IPS-18c (cell line): ENCODE measurements around the gene ZNF362.
"Not testable (repeated sequence)": the region's sequence is repeated elsewhere in the genome, so short reads cannot be mapped to it uniquely, and the experiment has no call there.

Experiments
- H3K4me3 ChIP-seq: 2 replicates; pipeline ENCODE4 v1.7.0; 2013; ENCODE audit warnings: low read depth, mild to moderate bottlenecking, low read length, moderate library complexity; ENCODE audit not compliant: insufficient read depth
- H3K9me3 ChIP-seq: one replicate; pipeline ENCODE4 v1.6.1; 2013; ENCODE audit warnings: mild to moderate bottlenecking, low read length, moderate library complexity; ENCODE audit not compliant: control insufficient read depth, insufficient read depth

Gene ZNF362

DNA sequence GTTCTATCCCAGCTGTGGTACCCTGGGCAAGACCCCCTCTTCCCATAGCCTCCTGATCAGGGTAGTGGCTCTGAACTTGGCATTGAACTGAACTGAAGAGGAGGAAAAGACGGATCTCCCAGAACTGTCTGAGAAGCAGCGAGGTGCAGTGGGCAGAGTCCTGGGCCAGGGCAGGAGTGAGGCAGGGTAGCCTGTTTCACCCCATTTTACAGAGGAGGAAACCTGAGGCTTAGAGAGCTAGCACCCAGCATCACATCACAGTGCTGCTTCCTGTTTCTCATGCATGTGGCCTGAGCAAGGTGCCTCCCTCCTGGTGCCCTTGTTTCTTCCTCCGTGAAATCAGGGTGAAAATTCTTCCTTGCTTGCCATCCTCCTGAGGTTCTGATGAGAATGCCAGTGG, 17.1 kb downstream of the ZNF362 start:
- Histone ChIP-seq H3K4me3 (no peak overlapping the region), H3K9me3 (no peaks in the 10 kb centered on the region)

DNA sequence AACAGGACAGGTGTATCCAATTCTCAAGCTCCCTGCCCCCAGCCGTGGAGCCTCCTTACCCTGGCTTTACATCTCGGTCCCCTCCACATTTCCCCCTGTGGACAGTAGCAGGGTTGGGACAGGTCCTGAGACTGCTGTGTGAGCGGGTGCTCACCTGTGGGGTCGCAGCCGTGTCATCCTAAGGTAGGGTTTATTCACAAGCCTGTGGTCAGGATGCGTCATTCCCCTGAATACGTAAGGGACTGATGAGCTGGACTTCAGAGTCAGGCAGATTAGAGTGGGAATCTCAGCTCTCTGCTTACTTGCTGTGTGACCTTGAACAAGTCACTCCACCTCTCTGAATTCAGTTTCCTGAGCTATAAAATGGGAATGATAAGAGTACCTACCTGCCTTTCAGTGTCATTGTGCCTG, 17.7 kb downstream of the ZNF362 start:
- no peak overlapping the region for H3K4me3 ChIP-seq
- H3K9me3 ChIP-seq, result no peaks in the 10 kb centered on the region

DNA sequence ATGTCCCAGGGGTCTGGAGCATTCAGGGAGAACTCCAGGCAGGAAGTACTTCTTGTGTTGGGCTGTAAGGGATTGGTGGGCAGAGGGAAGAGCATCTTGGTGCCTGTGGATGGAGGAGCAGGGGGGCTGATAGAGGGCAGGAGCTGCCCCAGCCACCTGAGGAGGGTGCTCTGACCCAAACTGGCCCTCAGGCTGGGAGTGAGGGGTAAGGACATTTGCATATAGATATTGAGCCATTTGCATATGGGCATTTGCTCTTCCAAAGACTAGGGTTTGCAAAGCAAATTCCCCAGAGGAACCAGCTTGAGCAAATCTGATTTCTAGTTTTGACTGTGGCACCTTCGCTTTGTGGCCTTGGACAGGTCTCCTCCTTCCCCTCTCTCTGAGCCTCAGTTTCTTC, 18.2 kb downstream of the ZNF362 start:
- H3K9me3 ChIP-seq, result no peaks in the 10 kb centered on the region
- no peak overlapping the region for H3K4me3 ChIP-seq

DNA sequence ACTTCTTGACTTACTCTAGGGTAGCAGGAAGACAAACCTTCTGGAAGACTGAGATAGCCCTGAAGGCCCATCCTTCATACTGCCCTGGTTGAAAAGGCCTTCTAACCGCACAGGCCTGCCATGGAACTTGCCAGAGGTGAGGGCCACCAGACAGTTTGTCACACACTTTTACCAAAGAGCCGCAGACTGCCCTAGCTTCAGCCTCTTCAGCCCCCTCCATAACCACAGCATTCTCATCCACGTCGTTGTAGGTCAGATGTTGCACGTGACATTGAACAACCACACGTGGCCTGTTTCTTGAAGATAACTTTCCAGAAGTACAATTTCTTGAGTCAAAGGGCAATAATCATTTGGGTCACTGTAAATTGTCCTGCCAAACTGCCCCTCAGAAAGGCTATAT, 18.9 kb downstream of the ZNF362 start:
- H3K4me3 ChIP-seq, result no peak overlapping the region

DNA sequence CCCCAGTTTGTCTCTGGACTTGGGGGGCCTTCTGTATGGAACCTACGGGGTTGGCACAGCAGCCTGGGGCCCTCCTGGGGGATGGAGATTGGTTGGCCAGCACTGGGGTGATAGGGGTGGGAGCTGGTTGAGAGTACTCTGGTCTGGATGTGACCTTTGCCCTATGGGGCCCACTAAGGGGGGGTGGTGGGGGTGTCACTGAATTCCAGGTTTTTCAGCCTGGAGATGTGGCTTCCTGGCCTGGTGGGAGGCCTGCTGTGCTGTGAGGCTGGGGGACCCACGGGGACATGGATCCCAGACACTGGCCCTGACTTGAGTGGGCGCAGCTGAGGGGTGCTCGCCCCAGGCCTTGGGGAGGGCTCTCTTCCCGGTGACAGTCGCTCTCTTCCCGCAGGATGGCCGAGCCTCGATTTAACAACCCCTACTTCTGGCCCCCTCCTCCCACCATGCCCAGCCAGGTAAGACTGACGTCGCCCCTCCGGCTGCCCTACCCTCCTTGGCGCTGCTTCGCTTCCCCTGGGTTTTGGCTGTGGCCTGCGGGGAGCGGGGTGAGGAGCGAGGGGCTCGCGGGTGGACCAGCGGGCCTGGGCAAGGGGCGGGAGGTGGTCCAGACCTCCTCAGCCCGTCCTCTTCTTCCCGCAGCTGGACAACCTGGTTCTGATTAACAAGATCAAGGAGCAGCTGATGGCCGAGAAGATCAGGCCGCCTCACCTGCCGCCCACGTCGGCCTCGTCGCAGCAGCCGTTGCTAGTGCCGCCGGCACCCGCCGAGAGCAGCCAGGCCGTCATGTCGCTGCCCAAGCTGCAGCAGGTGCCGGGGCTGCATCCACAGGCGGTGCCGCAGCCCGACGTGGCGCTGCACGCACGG, 19.6 kb downstream of the ZNF362 start:
- no peaks in the 10 kb centered on the region for H3K9me3 ChIP-seq

More for the DNA sequence above, 18.9 kb downstream of the ZNF362 start:
- no peaks in the 10 kb centered on the region for H3K9me3 ChIP-seq

DNA sequence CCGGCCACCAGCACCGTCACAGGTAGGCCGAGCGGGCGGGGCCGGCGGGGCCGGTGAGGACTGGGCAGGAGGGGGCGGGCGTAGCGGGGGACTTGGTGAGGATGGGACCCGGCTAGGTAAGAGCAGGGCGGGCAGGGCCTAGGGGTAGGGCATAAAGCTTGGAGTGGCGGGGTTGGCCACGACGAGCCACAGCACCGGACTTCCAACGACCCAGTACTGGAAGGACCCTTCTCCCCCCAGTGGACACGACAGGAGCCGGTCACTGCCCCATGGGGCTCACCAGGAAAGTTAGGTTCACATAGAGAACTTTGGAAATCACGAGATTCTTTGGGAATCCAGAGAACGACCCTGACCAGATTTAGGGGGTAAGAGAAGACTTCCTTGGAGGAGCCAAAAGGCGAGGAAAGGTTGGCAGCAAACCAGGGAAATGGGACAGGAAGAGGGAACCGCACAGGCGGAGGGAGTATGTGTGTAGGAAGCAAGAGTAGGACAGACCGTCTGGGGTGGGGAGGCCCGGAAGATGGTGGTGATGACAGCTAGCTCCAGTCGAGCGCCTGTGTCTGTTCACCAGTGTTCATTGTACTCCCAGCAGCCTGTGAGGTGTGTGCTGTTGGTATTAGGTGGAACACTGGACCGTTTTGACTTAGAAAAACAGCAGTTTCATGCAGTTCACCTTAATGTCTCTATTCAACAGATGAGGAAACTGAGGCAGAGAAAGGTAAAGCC, 20.4 kb downstream of the ZNF362 start:
- no peaks in the 10 kb centered on the region for H3K9me3 ChIP-seq
- no peak overlapping the region for H3K4me3 ChIP-seq

More for the DNA sequence above, 19.6 kb downstream of the ZNF362 start:
- H3K4me3 ChIP-seq, result no peak overlapping the region

DNA sequence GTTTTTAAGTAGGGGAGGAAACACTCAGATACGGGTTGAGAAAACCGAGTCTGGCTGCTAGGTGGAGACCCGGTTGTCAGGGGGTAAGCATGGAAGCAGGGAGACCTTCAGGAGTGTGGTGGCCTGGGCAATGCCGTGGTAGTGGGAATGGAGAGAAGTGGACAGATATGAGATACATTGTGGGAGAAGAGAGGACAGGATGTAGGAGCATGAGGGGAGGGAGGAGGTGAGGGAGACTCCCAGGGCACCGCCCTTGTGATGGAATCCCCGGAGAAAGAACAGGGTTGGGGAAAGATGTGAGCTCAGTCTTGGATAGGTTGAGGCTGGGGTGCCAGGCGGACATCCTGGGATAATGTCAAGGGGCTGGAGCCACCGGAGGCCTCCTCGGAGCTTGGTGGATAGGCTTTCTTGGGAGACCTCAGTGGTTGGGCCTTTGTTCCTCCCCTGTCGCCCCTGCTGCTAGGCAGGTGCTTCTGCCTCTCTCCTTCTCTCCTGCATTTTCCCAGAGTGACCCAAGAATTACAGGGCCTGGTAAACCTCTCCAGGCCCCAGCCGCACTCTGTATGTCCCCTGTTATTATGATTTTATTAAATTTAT, 21.3 kb downstream of the ZNF362 start:
- H3K9me3 ChIP-seq, result no peaks in the 10 kb centered on the region
- no peak overlapping the region for H3K4me3 ChIP-seq

DNA sequence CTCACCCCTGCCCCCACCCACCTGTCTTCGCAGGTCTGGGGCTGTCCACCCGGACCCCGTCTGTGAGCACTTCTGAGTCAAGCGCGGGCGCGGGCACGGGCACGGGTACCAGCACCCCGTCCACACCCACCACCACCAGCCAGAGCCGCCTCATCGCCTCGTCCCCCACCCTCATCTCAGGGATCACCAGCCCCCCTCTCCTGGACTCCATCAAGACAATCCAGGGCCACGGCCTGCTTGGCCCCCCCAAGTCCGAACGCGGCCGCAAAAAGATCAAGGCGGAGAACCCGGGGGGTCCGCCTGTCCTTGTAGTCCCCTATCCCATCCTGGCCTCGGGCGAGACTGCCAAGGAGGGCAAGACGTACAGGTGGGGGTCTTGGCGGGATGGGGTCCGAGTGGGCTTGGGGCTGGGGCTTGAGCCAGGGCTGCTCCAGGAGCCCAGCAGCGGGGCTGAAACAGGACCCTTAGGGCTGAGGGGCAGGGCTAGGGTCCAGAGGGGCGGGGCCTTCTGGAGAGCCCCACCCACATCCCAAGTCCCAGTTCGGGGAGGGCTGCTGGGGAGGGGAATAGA, 23.9 kb downstream of the ZNF362 start:
- Histone ChIP-seq H3K9me3 (no peaks in the 10 kb centered on the region), H3K4me3 (no peak overlapping the region)

DNA sequence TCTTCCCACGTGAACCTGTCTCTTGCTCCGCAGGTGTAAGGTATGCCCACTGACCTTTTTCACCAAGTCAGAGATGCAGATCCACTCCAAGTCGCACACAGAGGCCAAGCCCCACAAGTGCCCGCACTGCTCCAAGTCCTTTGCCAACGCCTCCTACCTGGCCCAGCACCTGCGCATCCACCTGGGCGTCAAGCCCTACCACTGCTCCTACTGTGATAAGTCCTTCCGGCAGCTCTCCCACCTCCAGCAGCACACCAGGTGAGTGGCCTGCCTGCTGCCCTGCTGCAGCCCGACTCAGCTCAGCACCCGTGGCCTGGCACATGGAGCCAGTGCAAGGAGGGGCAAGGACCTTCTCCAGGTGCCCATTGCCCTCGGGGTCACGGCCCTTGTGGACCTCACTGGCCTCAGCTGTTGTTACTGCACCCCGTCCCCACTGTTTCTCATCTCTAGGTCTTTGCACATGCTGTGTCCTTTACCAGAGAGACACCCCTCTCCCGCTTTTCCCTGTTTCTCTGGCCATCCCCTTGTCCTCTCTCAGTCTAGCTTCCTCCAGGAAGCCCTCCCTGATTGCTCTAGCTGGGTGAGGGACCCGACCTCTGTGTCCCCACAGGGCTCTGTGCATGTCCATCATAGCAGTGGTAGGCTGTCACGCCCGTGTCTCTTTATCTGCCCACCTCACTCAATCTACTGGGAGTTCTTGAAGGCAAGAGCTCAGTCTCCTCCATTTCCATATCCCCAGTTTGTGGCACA, 25.4 kb downstream of the ZNF362 start:
- no peak overlapping the region for H3K4me3 ChIP-seq
- H3K9me3 ChIP-seq, result no peaks in the 10 kb centered on the region

DNA sequence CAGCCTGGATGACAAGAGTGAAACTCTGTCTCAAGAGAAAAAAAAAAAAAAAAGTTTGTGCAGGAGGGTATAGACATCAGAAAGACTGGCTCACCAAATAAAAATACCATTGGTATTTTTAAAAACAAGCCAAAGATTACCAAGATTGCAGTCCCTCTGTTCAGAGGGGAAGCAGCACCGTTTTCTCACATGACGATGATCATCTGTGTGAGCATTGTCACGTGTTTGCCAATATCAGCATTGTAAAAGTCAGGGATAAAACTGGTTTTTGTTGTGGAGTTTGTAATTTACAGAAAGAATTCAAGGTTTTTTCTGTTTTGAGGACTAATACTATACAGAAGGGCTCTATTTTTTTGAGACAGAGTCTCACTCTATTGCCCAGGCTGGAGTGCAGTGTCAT, 26.5 kb downstream of the ZNF362 start:
- Histone ChIP-seq H3K9me3 (no peaks in the 10 kb centered on the region), H3K4me3 (no peak overlapping the region)

DNA sequence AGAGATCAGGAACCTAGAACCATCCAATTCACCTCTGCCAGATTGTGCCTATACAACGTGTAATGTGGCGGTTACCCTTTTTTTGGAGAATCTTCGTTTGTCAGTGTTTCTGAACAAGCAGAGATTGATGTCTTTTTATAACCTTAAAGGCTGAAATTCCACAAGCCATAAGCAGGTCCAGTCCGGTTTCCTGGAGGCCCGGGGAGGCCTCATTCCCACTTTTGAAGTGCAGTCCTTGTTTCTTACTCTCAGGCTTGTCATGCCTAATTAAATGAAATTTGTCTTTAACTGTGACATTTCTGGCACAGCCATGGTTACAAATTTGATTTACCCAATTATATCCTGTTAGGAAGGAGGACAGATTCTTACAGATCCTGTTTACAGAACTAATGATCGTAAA, 27.8 kb downstream of the ZNF362 start:
- Histone ChIP-seq H3K9me3 (no peaks in the 10 kb centered on the region), H3K4me3 (no peak overlapping the region)

DNA sequence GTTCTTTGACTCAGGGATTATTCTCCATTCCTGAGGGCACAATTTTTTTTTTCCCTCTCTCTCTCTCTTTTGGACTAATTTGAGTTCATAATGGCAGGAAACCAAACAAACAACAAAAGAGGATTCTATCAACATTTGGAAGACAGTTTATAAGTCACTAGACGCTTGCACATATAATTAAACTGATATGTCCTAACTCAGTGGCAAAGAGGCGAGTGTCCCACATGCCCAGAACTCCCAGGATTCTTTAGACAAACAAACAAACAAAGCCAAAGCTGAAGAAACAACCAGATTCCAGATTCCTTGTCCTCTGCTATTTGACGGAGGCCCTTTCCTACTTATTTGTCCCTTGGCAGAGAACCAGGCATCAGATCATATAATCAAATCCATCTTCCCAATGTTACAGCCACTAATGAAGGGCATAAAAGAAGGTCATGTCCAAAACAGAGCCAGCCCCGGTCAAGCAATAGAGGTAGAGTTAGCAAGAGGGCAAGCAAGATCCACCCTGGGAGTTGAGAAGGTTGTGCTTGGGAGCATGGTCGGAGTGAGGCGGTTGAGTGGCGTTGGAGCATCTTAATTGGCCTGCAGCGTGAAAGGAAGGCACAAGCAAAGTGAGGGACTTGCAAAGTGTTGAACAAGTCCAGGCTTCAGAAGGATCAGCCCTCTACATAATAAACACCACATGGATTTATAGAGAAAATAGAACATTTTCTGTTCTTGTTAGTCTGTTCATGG, 30.3 kb downstream of the ZNF362 start:
- Histone ChIP-seq H3K9me3 (no peaks in the 10 kb centered on the region), H3K4me3 (no peak overlapping the region)

DNA sequence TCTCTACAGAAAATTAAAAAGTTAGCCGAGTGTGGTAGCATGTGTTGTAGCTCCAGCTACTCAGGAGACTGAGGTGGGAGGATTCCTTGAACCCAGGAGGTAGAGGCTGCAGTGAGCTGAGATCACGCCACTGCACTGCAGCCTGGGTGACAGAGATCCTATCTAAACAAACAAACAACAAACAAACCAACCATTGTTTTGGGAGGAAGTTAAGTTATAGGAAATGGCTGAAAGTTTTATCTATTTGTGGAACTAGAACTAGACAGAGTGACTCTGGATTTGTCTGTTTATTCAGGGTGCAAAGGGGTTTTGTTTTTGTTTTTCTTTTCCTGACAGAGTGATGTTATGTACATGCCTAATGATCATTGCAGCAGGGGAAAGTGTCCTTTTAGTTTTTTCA, 31.0 kb downstream of the ZNF362 start:
- Histone ChIP-seq H3K9me3 (no peaks in the 10 kb centered on the region), H3K4me3 (no peak overlapping the region)

DNA sequence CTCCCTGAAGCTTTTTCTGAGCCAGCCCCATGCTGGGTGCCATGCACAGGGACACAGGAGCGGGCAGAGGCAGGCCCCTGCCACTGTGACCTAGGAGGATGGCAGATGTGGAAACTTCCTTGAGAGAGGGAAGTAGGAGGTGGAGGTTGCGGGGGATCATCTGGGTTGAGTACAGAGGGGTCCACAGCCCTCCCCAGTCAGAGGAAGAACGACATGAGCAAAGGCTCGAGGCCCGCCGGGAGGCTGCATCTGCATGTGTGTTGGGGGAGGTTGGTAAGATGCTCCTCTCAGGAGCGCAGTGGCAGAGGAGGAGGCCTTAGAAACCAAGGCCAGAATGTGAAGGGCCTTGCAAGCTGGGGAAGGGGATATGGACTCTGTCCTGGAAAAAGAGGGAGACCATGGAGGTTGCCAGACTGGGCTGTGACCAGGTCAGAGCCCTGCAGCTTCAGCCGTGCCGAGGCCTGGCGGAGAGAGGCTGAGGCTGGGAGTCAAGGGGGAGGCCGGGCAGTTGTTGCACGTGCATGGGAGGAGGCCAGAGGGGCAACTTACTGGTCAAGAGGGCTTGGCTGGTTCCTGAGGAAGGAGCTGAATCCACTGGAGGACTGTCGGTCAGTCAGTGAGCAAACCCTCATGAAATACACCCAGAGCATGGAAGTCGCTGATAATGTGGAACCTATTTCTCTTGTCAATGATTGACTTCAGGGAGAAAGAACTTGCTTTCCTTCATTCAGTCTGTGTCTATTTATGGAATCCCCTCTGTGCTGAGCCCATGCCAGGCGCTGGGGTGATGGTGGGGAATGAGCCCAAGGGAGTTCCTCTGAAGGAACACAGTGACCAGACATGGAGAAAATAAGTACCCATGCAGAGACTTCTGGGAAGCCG, 32.9 kb downstream of the ZNF362 start:
- no peak overlapping the region for H3K4me3 ChIP-seq

DNA sequence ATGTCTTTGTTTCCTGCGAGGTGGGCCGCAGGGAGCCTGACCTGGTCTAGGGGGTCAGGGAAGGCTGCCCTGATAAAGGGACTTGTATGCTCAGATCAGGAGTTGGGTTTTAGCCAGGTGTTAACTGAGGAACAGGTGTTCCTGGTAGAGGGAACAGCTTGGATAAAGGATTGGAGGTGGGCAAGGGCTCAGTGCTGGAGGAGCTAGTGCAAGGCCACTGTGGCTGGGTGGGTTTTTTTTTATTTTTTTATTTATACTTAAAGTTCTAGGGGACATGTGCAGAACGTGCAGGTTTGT, 33.5 kb downstream of the ZNF362 start:
- H3K9me3 ChIP-seq, result peaks cover under 1% of the 10 kb centered on the region
- H3K4me3 ChIP-seq, result no peak overlapping the region

More for the DNA sequence above, 32.9 kb downstream of the ZNF362 start:
- no peaks in the 10 kb centered on the region for H3K9me3 ChIP-seq

DNA sequence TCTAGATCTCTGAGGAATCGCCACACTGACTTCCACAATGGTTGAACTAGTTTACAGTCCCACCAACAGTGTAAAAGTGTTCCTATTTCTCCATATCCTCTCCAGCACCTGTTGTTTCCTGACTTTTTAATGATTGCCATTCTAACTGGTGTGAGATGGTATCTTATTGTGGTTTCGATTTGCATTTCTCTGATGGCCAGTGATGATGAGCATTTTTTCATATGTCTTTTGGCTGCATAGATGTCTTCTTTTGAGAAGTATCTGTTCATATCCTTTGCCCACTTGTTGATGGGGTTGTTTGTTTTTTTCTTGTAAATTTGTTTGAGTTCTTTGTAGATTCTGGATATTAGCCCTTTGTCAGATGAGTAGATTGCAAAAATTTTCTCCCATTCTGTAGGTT, 34.3 kb downstream of the ZNF362 start:
- H3K4me3 ChIP-seq, H3K9me3 ChIP-seq: not testable (repeated sequence)
